ENCODE results near the gene HTR1A. TPM values are rescaled to one million over a fixed set of nuclear protein-coding genes. Genes with fewer than 3 reads are reported as not detected.

Gene HTR1A
- polyA plus RNA-seq, 3 donors: not detected

- no peak for DNase-seq (ENCODE audit: extremely low read depth in 1 of 11, low read depth in 9 of 11, low spot score in 4 of 11)
Measured at GRCh38 chr5:63916786-63917185, 45.5 kb downstream of the HTR1A start.

GRCh38 chr5:63911871-63912270 is 50.4 kb downstream of the HTR1A start:
- DNase-seq (ENCODE audit: extremely low read depth in 1 of 11, low read depth in 9 of 11, low spot score in 4 of 11): no peak

Other genes with a start within 250 kb of the HTR1A start
- 10 to 100 TPM in 1 of 3 donors, 1 to 10 TPM in 2; 8.8 to 13.3 (median 9.4) TPM for gene RNF180, start 203.4 kb upstream of the HTR1A start, polyA plus RNA-seq (ENCODE audit: insufficient read length in 3 of 3)

All from renal cortex interstitium (tissue), 11 donors.